HEK293 (cell line): Measurements from ENCODE around the gene COL9A3.

Source experiments
- CTCF ChIA-PET: fragments of 350-600 bp; formaldehyde crosslinking; extraction: SDS; loops from one replicate; lab custom pipeline; 2021; ENCODE audit warnings: antibody characterized with exemption; lab: Yijun Ruan, JAX
- POLR2A ChIA-PET: fragments of 300-600 bp; formaldehyde crosslinking; extraction: SDS; loops from one replicate; lab custom pipeline; 2020; ENCODE audit warnings: antibody characterized with exemption, inconsistent platforms; lab: Yijun Ruan, JAX
- H3K27ac ChIP-seq: fragments of 200-500 bp; sonication (Bioruptor generic); 2 replicates; pipeline ENCODE4 v1.5.1; 2014; ENCODE audit warnings: low read depth, low read length, control low read depth, inconsistent platforms; ENCODE audit errors: extremely low read depth
- H3K36me3 ChIP-seq, 2 experiments: fragments of 200-500 bp in 1 of 2; sonication (Bioruptor generic) in 1 of 2; 1 replicate in 1 of 2; 2 replicates in 1 of 2; pipeline ENCODE4 v1.5.1; 2014 to 2017; ENCODE audit warnings: inconsistent platforms in 2 of 2, low read length in 2 of 2; ENCODE audit not compliant: control insufficient read depth in 2 of 2, insufficient read depth in 1 of 2
- H3K4me1 ChIP-seq: fragments of 200-500 bp; sonication (Bioruptor generic); 2 replicates; pipeline ENCODE4 v1.5.1; 2014; ENCODE audit warnings: mild to moderate bottlenecking, low read length, inconsistent platforms; ENCODE audit not compliant: control insufficient read depth, insufficient read depth
- H3K4me3 ChIP-seq: 2 replicates; pipeline ENCODE4 v1.5.1; 2011; ENCODE audit warnings: low read depth, mild to moderate bottlenecking, control low read depth, low read length, moderate library complexity
- H3K9me3 ChIP-seq: fragments of 200-500 bp; sonication (Bioruptor generic); 2 replicates; pipeline ENCODE4 v1.5.1; 2014; ENCODE audit warnings: low read depth, low read length, inconsistent platforms; ENCODE audit not compliant: control insufficient read depth, insufficient read depth
- GLIS1 ChIP-seq: fragments of 450-650 bp; formaldehyde crosslinking; IDR thresholded peaks from 2 replicates; pipeline ENCODE4 v1.5.1; 2016; ENCODE audit warnings: missing biosample characterization, missing genetic modification characterization
- GLIS2 ChIP-seq: fragments of 450-650 bp; formaldehyde crosslinking; IDR thresholded peaks from 2 replicates; pipeline ENCODE4 v1.5.1; 2016; ENCODE audit warnings: missing biosample characterization, missing genetic modification characterization
- SCRT2 ChIP-seq: fragments of 450-650 bp; formaldehyde crosslinking; IDR thresholded peaks from 2 replicates; pipeline ENCODE4 v1.5.1; 2016; ENCODE audit warnings: missing biosample characterization, missing genetic modification characterization
- ZBTB11 ChIP-seq: fragments of 450-650 bp; formaldehyde crosslinking; conservative IDR thresholded peaks from 2 replicates; pipeline ENCODE4 v1.5.1; 2016; ENCODE audit warnings: low read depth, missing biosample characterization, missing genetic modification characterization
- ZIC2 ChIP-seq: fragments of 450-650 bp; formaldehyde crosslinking; IDR thresholded peaks from 2 replicates; pipeline ENCODE4 v1.5.1; 2016; ENCODE audit warnings: missing biosample characterization, missing genetic modification characterization
- ZNF121 ChIP-seq: fragments of 450-650 bp; formaldehyde crosslinking; IDR thresholded peaks from 2 replicates; pipeline ENCODE4 v1.5.1; 2016; ENCODE audit warnings: missing biosample characterization, missing genetic modification characterization
- ZNF292 ChIP-seq: fragments of 450-650 bp; formaldehyde crosslinking; IDR thresholded peaks from 2 replicates; pipeline ENCODE4 v1.5.1; 2016; ENCODE audit warnings: low read depth, missing biosample characterization, missing genetic modification characterization, borderline replicate concordance
- ZNF324 ChIP-seq: fragments of 450-650 bp; formaldehyde crosslinking; IDR thresholded peaks from 2 replicates; pipeline ENCODE4 v1.5.1; 2016; ENCODE audit warnings: missing biosample characterization, missing genetic modification characterization
- ZNF341 ChIP-seq: fragments of 450-650 bp; formaldehyde crosslinking; IDR thresholded peaks from 2 replicates; pipeline ENCODE4; 2016; ENCODE audit warnings: low read depth, missing biosample characterization, missing genetic modification characterization
- ZNF473 ChIP-seq: fragments of 450-650 bp; formaldehyde crosslinking; IDR thresholded peaks from 2 replicates; pipeline ENCODE4 v1.5.1; 2017; ENCODE audit warnings: missing biosample characterization, missing genetic modification characterization
- ZNF544 ChIP-seq: fragments of 450-650 bp; formaldehyde crosslinking; IDR thresholded peaks from 2 replicates; pipeline ENCODE4 v1.5.0; 2017; ENCODE audit warnings: missing biosample characterization, missing genetic modification characterization
- ZNF747 ChIP-seq: fragments of 450-650 bp; formaldehyde crosslinking; IDR thresholded peaks from 2 replicates; pipeline ENCODE4 v1.5.1; 2016; ENCODE audit warnings: missing biosample characterization, missing genetic modification characterization
- ZNF768 ChIP-seq: fragments of 450-650 bp; formaldehyde crosslinking; IDR thresholded peaks from 2 replicates; pipeline ENCODE4 v1.5.1; 2018; ENCODE audit warnings: missing biosample characterization, mild to moderate bottlenecking, missing genetic modification characterization
- ZXDB ChIP-seq: fragments of 450-650 bp; formaldehyde crosslinking; IDR thresholded peaks from 2 replicates; pipeline ENCODE4 v1.5.1; 2016; ENCODE audit warnings: missing biosample characterization, missing genetic modification characterization
- TF ChIP-seq, protein P1 (sequence below): sonication (generic); formaldehyde crosslinking; IDR thresholded peaks from 2 replicates; pipeline ENCODE4 v1.8.1; 2022; ENCODE audit warnings: mild to moderate bottlenecking, moderate library complexity, missing genetic modification reagents

The COL9A3 gene

GRCh38 chr20:62822788-62823651 lies 6.2 kb downstream of the COL9A3 start (continued):
- TF ChIP-seq ZNF292 (tag by site-specific recombination) = no peak
- TF ChIP-seq ZNF473 (tag by site-specific recombination) = no peak
- TF ChIP-seq ZNF324 (tag by site-specific recombination) = no peak
- TF ChIP-seq, protein P1, sequence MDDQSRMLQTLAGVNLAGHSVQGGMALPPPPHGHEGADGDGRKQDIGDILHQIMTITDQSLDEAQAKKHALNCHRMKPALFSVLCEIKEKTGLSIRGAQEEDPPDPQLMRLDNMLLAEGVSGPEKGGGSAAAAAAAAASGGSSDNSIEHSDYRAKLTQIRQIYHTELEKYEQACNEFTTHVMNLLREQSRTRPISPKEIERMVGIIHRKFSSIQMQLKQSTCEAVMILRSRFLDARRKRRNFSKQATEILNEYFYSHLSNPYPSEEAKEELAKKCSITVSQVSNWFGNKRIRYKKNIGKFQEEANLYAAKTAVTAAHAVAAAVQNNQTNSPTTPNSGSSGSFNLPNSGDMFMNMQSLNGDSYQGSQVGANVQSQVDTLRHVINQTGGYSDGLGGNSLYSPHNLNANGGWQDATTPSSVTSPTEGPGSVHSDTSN = no peak
- 0 out of 2 replicates have a peak, but pooled peaks have one; percentile 50 for TF ChIP-seq ZXDB (tag by site-specific recombination)

- POLR2A ChIA-PET = interaction anchor here (1.1 to 1.2 kb wide), 2 partner anchors 19 to 26 kb away, joined by 3 to 5 read pairs; partner anchors contain the start of gene OGFR
- CTCF ChIA-PET = interaction anchor here (0.6 to 2.0 kb wide), 11 partner anchors 8 to 324 kb away, joined by 3 to 15 read pairs (median 5); no protein-coding TSS in a partner anchor
Observed at GRCh38 chr20:62823688-62824475, 7.0 kb downstream of the COL9A3 start.

GRCh38 chr20:62824476-62825332 lies 7.9 kb downstream of the COL9A3 start:
- Histone ChIP-seq H3K9me3 (no peaks in the 10 kb centered on the region), H3K27ac (no peak overlapping the region), H3K4me1 (no peaks in the 10 kb centered on the region; the same call in 1 of the 2 replicates), H3K4me3 (no peak overlapping the region; the same call in 1 of the 2 replicates), H3K36me3 (no peaks in the 10 kb centered on the region)
- TF ChIP-seq ZBTB11 = 0 out of 2 replicates have a peak, but pooled peaks have one; percentile 34
- TF ChIP-seq GLIS2 (tag by site-specific recombination) = peak; percentile 24; the same call in 1 of the 2 replicates
- TF ChIP-seq GLIS1 (tag by site-specific recombination) = peak; percentile 1
- no peak for TF ChIP-seq ZNF768 (tag by site-specific recombination)
- ChIA-PET POLR2A (interaction anchor here (0.6 to 1.3 kb wide), 5 partner anchors 10 to 1027 kb away, joined by 3 to 6 read pairs (median 4); no protein-coding TSS in a partner anchor), CTCF (interaction anchor here (0.6 to 1.3 kb wide), 5 partner anchors 9 to 184 kb away, joined by 3 to 4 read pairs (median 3); no protein-coding TSS in a partner anchor)

More at GRCh38 chr20:62823688-62824475, 7.0 kb downstream of the COL9A3 start:
- H3K4me3 ChIP-seq = no peak overlapping the region
- TF ChIP-seq ZNF544 (tag by site-specific recombination) = no peak
- 0 out of 2 replicates have a peak, but pooled peaks have one; percentile 10 for TF ChIP-seq ZNF341
- TF ChIP-seq ZNF121 (tag by site-specific recombination) = 0 out of 2 replicates have a peak, but pooled peaks have one; percentile 8
- TF ChIP-seq GLIS2 (tag by site-specific recombination) = peak; percentile 39; the same call in 1 of the 2 replicates
- peak; percentile 84 for TF ChIP-seq SCRT2
- peak; percentile 97 for TF ChIP-seq GLIS1 (tag by site-specific recombination)
- TF ChIP-seq ZNF747 = no peak
- peak; percentile 72 for TF ChIP-seq ZIC2 (tag by site-specific recombination)
- H3K4me1 ChIP-seq = peaks cover under 1% of the 10 kb centered on the region; the same call in 1 of the 2 replicates
- no peak overlapping the region for H3K27ac ChIP-seq
- H3K36me3 ChIP-seq = no peaks in the 10 kb centered on the region
- H3K9me3 ChIP-seq = no peaks in the 10 kb centered on the region
